Mucosa of gallbladder (tissue), 1 donor: ENCODE results near the gene F11R. TPM values are rescaled to one million over a fixed set of nuclear protein-coding genes. Genes with fewer than 3 reads are reported as not detected.
"Not testable (repeated sequence)": the region's sequence is repeated elsewhere in the genome, so short reads cannot be mapped to it uniquely, and the experiment has no call there.

Experiments
- DNase-seq: peaks from one replicate; pipeline ENCODE4 v3.0.0-alpha.2; 2020; ENCODE audit warnings: low spot score
- total RNA-seq: library from RNA; stranded (reverse); gene quantifications from one replicate; pipeline ENCODE4 v1.2.1, GENCODE V29; 2021
- donor health status: DM: no; HTN: no; CAD: no.

Gene F11R
- total RNA-seq, 1 donor from 2014 or later = 173 TPM

- no peak for DNase-seq
These were observed 48.0 kb downstream of the F11R start for GRCh38 chr1:160972939-160973338.

DNA sequence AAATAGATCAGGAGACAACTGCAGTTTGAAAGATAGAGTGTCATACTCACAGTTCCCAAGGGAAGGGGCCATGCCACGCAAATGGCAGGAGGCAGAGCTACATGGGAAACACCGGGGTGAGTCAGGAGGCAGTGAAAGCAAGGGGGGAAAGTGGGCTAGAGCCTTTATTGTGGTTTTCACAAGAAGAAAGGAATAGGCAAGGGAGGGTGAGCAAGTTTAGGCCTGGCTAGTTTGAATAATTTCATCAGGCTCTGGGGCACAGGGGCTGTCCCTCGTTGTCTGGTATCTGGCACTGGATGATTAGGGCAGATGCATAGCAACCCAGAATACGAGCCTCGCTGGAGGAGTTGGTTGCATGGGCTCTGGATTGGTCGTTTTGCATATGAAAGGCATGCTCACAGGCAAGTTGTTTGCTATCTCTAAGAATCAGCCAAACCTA, 49.3 kb downstream of the F11R start:
- no peak for DNase-seq

DNA sequence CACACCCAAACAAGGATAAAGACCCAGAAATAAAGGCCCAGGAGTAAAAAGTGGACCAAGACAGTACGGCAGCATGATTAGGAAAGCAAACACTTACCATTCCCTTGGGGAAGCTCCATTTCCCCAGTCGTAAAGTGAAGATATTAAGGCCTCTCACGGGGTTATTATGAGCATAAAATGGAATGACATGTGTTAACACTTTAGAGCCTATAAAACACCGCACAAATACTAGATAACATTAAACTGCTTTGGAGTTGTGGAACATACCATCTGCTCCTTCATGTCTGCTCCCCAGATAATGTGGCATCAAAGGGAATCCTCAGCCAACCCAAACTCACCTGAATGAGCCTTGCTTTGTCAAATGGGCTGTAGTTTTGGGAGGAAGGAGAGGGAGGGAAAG, 57.4 kb downstream of the F11R start:
- DNase-seq = no peak

DNA sequence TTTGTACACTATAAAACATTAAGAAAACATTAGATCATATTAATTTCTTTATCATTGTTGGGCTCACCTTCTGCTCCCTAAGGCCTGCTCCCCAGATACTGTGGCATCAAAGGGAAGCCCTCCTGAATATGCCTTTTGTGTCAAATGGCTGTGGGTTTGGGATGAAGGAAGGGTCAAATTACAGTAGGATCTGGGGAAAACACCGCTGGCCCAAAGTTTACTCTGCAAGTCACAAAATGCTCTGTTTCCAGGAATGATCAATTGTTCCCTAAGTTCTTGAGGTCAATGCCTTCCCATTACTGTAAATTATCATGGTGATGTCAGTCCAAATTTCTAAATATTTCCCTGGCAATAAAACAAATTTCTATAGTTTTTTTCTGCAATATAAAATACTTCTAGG, 59.5 kb downstream of the F11R start:
- DNase-seq = no peak

- no peak for DNase-seq
These were observed 64.0 kb downstream of the F11R start for GRCh38 chr1:160956966-160957365.

GRCh38 chr1:160954158-160955104, 66.5 kb downstream of the F11R start, which contains the start of gene ITLN2:
ITLN2 (minus strand) TSS chr1:160954809; CDS start chr1:160954741, 68 bp downstream.
- DNase-seq = no peak

GRCh38 chr1:160953030-160953429, 67.9 kb downstream of the F11R start:
- DNase-seq = no peak

DNA sequence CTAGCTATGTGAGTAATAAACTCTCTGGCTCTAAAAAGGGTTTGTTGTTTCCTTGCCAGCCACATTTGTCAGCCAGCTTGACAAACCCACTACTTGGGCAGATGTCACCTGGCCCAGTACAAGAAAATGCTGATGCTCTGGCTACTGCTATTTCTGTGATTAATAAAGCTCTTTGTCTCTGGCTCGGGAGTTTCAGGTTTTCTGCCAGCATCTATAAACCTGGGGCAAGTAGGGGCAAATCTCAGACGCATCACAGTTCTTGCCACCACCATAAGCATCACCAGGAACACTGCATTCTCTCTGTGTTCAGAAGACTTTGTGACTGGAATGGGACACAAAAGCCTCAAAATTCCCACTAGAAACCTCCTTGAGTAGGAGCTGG, 68.8 kb downstream of the F11R start:
- DNase-seq = no peak

DNA sequence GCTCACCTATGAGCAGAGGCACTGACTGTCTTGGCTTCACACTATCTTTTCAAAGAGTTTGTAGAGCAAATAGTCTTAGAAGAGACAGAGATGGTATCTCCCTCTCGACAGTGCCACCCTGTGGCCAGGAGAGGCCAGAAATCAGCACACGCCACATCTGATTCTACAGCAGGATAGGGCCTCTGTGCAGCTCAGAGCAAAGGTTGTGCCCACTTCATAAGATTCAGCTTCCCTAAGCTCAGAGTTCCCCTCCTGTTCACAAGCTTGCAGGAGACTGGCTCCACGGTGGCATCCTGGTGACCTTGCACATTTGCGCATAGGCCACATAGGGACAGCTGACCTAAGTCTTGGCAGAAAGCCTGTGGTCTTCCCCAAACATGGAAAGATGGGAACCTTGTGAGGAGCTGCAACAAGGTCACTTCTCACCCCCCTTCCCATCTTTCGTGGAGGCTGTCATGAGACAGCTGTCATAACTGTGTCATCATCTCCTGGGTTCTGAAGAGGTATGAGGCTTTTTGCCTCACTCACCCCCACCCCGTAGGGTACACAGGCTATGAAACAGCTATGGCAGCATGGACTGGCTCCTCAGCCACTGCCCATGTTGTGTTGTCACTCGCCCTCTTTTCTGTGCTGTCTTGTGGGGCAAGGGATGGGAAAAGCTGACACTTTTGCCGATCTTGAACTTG, 69.4 kb downstream of the F11R start:
- peak; percentile 78 for DNase-seq

DNA sequence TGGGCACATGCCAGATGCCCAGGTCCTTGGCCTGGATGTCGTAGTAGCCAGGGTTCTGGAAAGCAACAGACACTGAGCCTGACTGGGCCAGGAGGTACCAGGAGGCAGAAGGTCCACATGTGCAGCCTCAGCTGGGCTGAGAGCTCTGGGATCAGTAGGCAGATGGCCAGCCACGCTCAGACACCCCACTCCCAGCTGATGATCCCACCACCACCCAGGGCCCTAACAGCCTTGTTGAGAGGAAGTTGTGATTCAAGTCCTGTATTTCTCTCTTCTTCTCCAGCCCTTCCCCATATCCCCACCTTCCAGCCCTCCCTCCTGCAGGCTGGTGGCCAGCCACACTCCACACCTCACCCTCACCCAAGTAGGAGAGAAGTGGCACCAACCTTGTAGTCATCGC, 70.3 kb downstream of the F11R start:
- no peak for DNase-seq

DNA sequence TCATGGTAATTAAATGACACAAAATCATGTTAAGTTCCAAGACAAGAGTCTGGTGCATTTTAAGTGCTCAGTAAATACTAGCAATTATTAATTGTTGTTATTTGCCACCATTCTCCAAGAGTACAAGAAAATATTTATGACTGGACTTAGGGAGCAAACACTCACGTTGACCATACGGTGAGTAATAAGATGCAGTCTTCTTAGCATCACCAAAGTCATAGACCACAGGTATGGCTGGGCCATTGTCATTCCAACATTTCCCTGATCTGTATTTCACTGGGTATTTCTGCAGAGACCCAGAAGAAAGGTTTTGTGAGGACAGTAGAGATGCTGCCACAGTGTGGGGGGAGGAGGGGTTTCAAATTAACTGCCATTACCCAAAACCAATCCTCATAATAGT, 71.1 kb downstream of the F11R start:
- no peak for DNase-seq

GRCh38 chr1:160949216-160949880, 71.6 kb downstream of the F11R start:
- peak; percentile 58 for DNase-seq

- not testable (repeated sequence) for DNase-seq
These were observed 73.7 kb downstream of the F11R start for GRCh38 chr1:160947174-160947759.

GRCh38 chr1:160945881-160946280, 75.1 kb downstream of the F11R start:
- not testable (repeated sequence) for DNase-seq

Other genes with a start within 250 kb of the F11R start
- gene LY9, start 225.0 kb downstream of the F11R start, total RNA-seq = 3.9 TPM
- gene CD244, start 158.3 kb downstream of the F11R start, total RNA-seq = 1.5 TPM
- 0.29 TPM for gene ITLN1, start 136.0 kb downstream of the F11R start, total RNA-seq
- not detected for gene ITLN2, start 66.3 kb downstream of the F11R start, total RNA-seq
- gene TSTD1, start 17.8 kb upstream of the F11R start, total RNA-seq = 70.9 TPM
- gene USF1, start 24.8 kb upstream of the F11R start, total RNA-seq = 58.8 TPM
- 16.2 TPM for gene ARHGAP30, start 48.7 kb upstream of the F11R start, total RNA-seq
- gene NECTIN4, start 68.4 kb upstream of the F11R start, total RNA-seq = 20.3 TPM
- 14.3 TPM for gene KLHDC9, start 77.2 kb upstream of the F11R start, total RNA-seq
- gene PFDN2, start 96.9 kb upstream of the F11R start, total RNA-seq = 35.4 TPM
- 67.6 TPM for gene NIT1, start 97.0 kb upstream of the F11R start, total RNA-seq
- 38.7 TPM for gene DEDD, start 111.5 kb upstream of the F11R start, total RNA-seq
- gene UFC1, start 132.8 kb upstream of the F11R start, total RNA-seq = 114 TPM
- 42.4 TPM for gene USP21, start 138.3 kb upstream of the F11R start, total RNA-seq
- 25.6 TPM for gene PPOX, start 145.3 kb upstream of the F11R start, total RNA-seq
- 36.4 TPM for gene B4GALT3, start 156.4 kb upstream of the F11R start, total RNA-seq
- 7.3 TPM for gene ADAMTS4, start 177.9 kb upstream of the F11R start, total RNA-seq
- 82.5 TPM for gene NDUFS2, start 181.2 kb upstream of the F11R start, total RNA-seq
- 31.5 TPM for gene FCER1G, start 194.1 kb upstream of the F11R start, total RNA-seq
- 5.1 TPM for gene APOA2, start 202.5 kb upstream of the F11R start, total RNA-seq
- gene TOMM40L, start 204.9 kb upstream of the F11R start, total RNA-seq = 15.1 TPM
- not detected for gene NR1I3, start 217.1 kb upstream of the F11R start, total RNA-seq
- 17.7 TPM for gene PCP4L1, start 237.6 kb upstream of the F11R start, total RNA-seq